ENCODE data around the gene TOR2A.

Gene TOR2A

DNA sequence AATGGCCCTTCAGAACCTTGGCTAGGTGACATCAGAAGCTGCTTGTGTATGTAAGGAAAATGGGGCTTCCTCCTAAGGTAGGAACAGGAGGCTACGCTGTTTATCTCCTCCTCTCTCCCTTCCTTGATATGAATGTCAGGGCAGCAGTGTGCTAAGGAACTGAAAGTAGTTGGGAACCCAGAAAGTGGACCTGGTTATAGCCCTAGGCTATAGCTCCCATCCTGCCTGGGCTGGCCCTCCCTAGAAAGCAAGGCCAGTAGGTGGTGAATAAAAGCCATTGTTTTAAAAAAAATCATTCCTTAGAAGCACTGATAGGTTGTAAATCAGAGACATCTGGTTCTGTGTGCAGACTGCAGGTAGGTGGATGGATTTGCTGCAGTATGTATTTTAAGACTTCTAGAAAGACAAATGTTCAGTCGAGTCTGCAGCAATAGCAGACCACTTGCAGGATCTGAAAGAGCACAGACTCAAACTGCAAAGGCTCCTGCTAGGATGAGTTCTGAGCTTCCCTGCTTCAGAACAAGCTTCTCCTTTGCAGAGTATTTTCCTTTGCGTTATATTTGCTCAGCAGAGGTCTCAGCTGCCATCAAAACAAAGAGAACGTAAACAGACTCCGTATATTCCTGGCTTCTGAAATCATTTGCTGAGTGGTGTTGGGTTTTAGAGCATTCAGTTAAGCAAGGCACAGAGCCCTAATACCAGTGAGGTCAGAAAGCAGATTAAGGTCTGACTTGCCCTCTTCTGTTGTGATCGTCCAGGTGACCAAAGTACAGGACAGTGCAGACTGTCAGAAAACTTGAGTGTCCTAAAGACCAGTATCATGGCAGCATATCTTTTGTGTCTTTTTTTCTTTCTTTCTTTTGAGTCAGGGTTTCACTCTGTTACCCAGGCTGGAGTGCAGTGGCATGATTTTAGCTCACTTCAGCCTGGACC is 48.4 kb downstream of the TOR2A start:
- no peak for DNase-seq (ENCODE audit: extremely low read depth, low read depth)
- TF ChIP-seq, protein P1, sequence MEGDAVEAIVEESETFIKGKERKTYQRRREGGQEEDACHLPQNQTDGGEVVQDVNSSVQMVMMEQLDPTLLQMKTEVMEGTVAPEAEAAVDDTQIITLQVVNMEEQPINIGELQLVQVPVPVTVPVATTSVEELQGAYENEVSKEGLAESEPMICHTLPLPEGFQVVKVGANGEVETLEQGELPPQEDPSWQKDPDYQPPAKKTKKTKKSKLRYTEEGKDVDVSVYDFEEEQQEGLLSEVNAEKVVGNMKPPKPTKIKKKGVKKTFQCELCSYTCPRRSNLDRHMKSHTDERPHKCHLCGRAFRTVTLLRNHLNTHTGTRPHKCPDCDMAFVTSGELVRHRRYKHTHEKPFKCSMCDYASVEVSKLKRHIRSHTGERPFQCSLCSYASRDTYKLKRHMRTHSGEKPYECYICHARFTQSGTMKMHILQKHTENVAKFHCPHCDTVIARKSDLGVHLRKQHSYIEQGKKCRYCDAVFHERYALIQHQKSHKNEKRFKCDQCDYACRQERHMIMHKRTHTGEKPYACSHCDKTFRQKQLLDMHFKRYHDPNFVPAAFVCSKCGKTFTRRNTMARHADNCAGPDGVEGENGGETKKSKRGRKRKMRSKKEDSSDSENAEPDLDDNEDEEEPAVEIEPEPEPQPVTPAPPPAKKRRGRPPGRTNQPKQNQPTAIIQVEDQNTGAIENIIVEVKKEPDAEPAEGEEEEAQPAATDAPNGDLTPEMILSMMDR (IDR thresholded peaks at IDR 0.05; ENCODE audit: low read depth, low read length), result no peak

DNA sequence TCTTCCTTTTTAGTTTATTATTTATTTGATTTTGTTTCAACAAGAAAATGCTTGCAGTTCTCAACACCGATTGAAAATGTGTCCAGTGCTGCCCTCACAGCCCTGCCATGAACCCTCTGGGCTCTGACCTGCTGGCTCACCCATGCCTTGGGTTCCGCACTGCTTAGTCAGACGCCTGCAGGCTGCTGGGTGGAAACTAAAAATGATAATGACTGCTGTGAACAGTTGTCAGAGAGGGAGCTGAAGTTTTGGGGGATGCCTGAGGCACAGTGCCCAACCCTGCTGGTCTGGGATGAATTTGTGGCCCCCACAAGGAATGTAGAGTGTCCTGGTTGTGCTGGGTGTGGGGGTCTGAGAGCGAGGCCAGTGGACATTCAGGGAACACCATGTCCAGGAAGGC is 50.5 kb downstream of the TOR2A start:
- TF ChIP-seq, protein P1 (IDR thresholded peaks at IDR 0.05; ENCODE audit: low read depth, low read length), result no peak
- no peak for DNase-seq (ENCODE audit: extremely low read depth, low read depth)

DNA sequence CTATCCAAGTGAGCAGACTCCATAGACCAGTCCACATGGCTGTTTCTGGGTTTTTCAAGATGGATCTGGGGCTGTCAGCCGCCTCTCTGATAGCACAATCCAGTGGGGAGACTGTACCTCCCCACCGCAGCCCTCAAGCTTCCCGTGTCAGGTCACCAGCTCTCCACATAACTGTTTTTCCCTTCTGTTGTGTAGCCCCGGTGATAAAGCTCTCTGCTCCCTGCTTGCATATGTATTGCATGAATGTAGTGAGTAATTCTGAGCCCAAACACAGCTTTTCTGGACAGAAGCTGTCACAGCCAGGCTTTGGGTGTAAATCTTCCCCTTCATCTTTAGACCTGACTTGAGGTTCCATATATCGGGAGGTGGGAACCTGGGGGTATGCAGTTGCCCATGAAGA is 51.4 kb downstream of the TOR2A start:
- TF ChIP-seq, protein P1 (IDR thresholded peaks at IDR 0.05; ENCODE audit: low read depth, low read length), result no peak
- DNase-seq (ENCODE audit: extremely low read depth, low read depth), result no peak

DNA sequence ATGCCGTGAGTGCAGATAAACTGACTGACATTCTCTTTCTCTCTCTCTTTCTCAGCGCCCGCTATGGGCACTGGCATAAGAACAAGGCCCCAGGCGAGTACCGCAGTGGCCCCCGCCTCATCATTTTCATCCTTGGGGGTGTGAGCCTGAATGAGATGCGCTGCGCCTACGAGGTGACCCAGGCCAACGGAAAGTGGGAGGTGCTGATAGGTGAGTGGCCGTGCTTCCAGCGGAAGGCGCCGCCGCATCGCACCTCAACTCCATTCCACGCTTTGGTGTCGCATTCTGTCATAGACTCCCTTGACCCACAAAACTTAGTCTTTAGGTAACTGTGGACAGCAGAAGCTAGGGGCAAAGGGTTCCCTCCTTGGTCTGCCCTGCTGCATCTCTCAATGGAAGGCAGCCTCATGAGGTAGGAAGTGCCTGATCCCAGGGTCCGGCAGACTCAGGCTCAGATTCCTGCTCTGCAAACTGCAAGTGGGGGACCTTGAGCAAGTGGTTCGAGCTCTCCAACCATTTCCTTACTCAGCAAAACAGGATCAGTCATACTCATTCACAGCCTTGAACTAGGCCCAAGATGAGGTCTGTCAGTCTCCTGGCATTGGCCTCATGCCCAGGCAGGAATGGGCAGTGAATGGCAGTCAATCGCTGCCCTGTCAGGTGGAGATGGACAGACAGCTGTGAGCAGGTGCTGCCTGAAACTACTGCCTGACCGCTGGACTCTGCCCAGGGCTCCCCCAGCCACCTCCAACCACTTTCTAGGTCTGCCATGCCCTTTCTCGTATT is 52.5 kb downstream of the TOR2A start:
- TF ChIP-seq, protein P1 (IDR thresholded peaks at IDR 0.05; ENCODE audit: low read depth, low read length), result no peak
- DNase-seq (ENCODE audit: extremely low read depth, low read depth), result no peak
